Pancreas (tissue), 10 donors: ENCODE data around the gene SLC12A7. TPM values are rescaled to one million over a fixed set of nuclear protein-coding genes. Genes with fewer than 3 reads are reported as not detected.
A peak's percentile ranks its signal among the peaks of the same experiment; 100 is the strongest.

ENCODE experiments used
- ATAC-seq, 4 donors: fragments of 200-7000 bp; cut with Tn5 transposase; one replicate each; pipeline versions ENCODE4 v1.8.0 to v1.9.1; 2020; ENCODE audit warnings: mild to moderate bottlenecking in 4 of 4, moderate library complexity in 4 of 4
- DNase-seq, 6 donors: peaks; one replicate each; pipeline ENCODE4 v3.0.0-alpha.2; 2020
- FAIRE-seq: peaks from 2 replicates; lab custom pipeline; 2012; peaks lifted over from hg19 to GRCh38; lab: Jason Lieb, UNC
- H3K27ac ChIP-seq, 4 donors: fragments of 200-600 bp; sonication (generic); 1 replicate in 3 of 4; 2 replicates in 1 of 4; pipeline versions ENCODE4 v1.5.0 to v1.8.0; 2020
- H3K27me3 ChIP-seq, 4 donors: fragments of 200-600 bp; one replicate each; pipeline ENCODE4 v1.8.0; 2021
- H3K36me3 ChIP-seq, 3 donors: fragments of 200-600 bp; sonication (generic) in 1 of 3; one replicate each; pipeline versions ENCODE4 v1.5.0 to v1.8.0; 2020 to 2021
- H3K4me1 ChIP-seq, 3 donors: fragments of 200-600 bp; one replicate each; pipeline ENCODE4 v1.8.0; 2021
- H3K4me3 ChIP-seq, 4 donors: fragments of 200-600 bp; sonication (generic) in 2 of 4; one replicate each; pipeline versions ENCODE4 v1.5.0 to v1.8.0; 2020 to 2021
- H3K9me3 ChIP-seq, 4 donors: fragments of 200-600 bp; one replicate each; pipeline ENCODE4 v1.8.0; 2021
- WGBS, 2 donors: extraction: QIAGEN DNeasy Blood & Tissue Kit; methylation state at CpG; one replicate each; pipeline ENCODE4 v1.1.7; 2013; 5-methylcytosine and 5-hydroxymethylcytosine counted together
- intact Hi-C, 3 donors: fragments of 100-400 bp; cut with DNase I; formaldehyde crosslinking; loops; one replicate each; pipeline versions ENCODE4 v1.11.1 to v1.14.2; 2022
- polyA plus RNA-seq, 2 donors: library from polyadenylated mRNA; stranded (reverse); fragments of 200-250 nt; gene quantifications; one replicate each; pipeline ENCODE4 v1.2.3, GENCODE V29; 2013
- total RNA-seq, 6 donors: library from RNA; stranded (reverse); fragmentation: NEBNext Ultra II Directional in 4 of 6; extraction: Animal tissue kit (Norgen Biotek cat#: 25700) in 4 of 6; gene quantifications; one replicate each; pipeline versions ENCODE4 v1.2.1 to v1.2.4, GENCODE V29; 2021 to 2023
- TF ChIP-seq, protein P1 (sequence below), 4 donors: fragments of 200-600 bp; sonication (generic) in 3 of 4; IDR thresholded peaks; one replicate each; pipeline versions ENCODE4 v1.5.0 to v1.8.0; 2021; ENCODE audit warnings: antibody characterized with exemption in 4 of 4
- donor health status: healthy with polysubstance abuse.
- donor health status: DM: no; HTN: no; CAD: no; lungs with moderate emphysema.
- donor health status: DM: no; HTN: no; CAD: no.
- donor health status: control.
- donor health status: control.
- donor health status: Bipolar disorder and iron deficiency.
- donor health status: DM: yes; HTN: yes; CAD: no.
- donor health status: DM: no; HTN: no; CAD: no.
- donor health status: DM: no; HTN: no; CAD: no.
- donor health status: DM: yes; HTN: yes; CAD: no.

Gene SLC12A7
- total and polyA plus RNA-seq, 8 donors = 17.4 to 56.5 (median 35.8) TPM

DNA sequence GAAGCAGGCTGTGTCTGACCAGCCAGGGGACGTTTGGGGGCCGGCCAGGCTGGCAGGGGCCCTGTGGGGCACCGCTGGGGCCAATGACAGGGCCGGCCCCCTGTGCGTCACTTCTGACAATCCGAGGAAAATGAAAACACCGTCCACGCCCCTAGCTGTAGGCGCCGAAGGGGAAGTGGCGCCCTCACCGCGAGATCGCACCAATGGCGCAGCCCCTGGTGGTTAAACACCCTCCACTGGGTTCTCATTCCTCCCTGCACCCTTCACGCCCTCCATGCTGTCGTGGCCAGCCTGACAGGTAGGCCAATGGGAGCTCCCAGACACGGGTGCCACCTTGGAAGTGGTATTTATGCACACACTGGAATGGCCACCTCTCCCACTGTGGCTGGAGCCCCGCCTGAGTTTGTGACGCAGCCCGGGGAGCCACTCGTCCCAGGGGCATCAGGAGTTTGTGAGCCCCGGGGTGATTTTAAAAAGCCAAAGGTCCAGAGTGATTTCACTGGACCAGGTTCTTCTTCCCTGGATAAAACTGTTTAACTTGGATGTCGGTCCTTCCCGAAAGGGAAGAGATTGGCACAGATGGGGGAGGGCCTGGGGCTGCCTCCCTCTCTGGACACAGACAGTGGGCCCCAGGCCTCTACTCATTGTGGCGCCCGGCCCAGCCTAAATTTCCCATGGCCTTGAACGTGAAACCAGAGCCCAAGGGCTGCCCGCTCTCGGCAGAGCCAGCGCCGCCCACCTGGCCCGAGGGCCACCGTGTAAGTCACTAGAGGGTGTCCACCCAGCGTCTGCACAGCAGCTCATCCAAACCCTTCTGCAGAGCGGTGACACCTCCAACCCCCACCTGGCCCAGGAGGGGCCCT is 53.5 kb downstream of the SLC12A7 start:
- Histone ChIP-seq H3K9me3 (no peaks in the 10 kb centered on the region), H3K4me1 (no peaks in the 10 kb centered on the region), H3K4me3 (no peak overlapping the region), H3K36me3 (peaks cover 0 to 65% (median 17%) of the 10 kb centered on the region in 3 donors), H3K27ac (no peak overlapping the region), H3K27me3 (no peaks in the 10 kb centered on the region)
- peak in 2 of 6 donors; percentile 17 to 67 for DNase-seq
- TF ChIP-seq, protein P1, sequence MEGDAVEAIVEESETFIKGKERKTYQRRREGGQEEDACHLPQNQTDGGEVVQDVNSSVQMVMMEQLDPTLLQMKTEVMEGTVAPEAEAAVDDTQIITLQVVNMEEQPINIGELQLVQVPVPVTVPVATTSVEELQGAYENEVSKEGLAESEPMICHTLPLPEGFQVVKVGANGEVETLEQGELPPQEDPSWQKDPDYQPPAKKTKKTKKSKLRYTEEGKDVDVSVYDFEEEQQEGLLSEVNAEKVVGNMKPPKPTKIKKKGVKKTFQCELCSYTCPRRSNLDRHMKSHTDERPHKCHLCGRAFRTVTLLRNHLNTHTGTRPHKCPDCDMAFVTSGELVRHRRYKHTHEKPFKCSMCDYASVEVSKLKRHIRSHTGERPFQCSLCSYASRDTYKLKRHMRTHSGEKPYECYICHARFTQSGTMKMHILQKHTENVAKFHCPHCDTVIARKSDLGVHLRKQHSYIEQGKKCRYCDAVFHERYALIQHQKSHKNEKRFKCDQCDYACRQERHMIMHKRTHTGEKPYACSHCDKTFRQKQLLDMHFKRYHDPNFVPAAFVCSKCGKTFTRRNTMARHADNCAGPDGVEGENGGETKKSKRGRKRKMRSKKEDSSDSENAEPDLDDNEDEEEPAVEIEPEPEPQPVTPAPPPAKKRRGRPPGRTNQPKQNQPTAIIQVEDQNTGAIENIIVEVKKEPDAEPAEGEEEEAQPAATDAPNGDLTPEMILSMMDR (IDR thresholded peaks at IDR 0.05) = no peak
- 87 to 90% methylated on average over 36 of the region's 36 CpGs for WGBS, 2 donors
- no peak for ATAC-seq
- intact Hi-C loops = no loop called here
- FAIRE-seq = no peak

GRCh38 chr5:1057485-1058082 is 54.3 kb downstream of the SLC12A7 start:
- Histone ChIP-seq H3K36me3 (peaks cover 0 to 65% (median 16%) of the 10 kb centered on the region in 3 donors), H3K4me3 (no peak overlapping the region), H3K27me3 (no peaks in the 10 kb centered on the region), H3K9me3 (no peaks in the 10 kb centered on the region), H3K4me1 (no peaks in the 10 kb centered on the region), H3K27ac (no peak overlapping the region)
- peak in 1 of 6 donors; percentile 21 for DNase-seq
- TF ChIP-seq, protein P1 (IDR thresholded peaks at IDR 0.05) = no peak
- ATAC-seq = no peak
- FAIRE-seq = no peak
- 85% methylated on average over 33 to 35 of the region's 36 CpGs for WGBS, 2 donors
- intact Hi-C loops = no loop called here

GRCh38 chr5:1056611-1057484 is 55.0 kb downstream of the SLC12A7 start:
- DNase-seq = peak in 2 of 6 donors; percentile 16 to 62
- intact Hi-C loops = no loop called here
- FAIRE-seq = no peak
- Histone ChIP-seq H3K27me3 (no peaks in the 10 kb centered on the region), H3K27ac (no peak overlapping the region), H3K4me3 (no peak overlapping the region), H3K9me3 (no peaks in the 10 kb centered on the region), H3K4me1 (no peaks in the 10 kb centered on the region), H3K36me3 (peaks cover 0 to 63% (median 16%) of the 10 kb centered on the region in 3 donors)
- 95% methylated on average over 27 of the region's 27 CpGs for WGBS, 2 donors
- ATAC-seq = no peak
- TF ChIP-seq, protein P1 (IDR thresholded peaks at IDR 0.05) = no peak

DNA sequence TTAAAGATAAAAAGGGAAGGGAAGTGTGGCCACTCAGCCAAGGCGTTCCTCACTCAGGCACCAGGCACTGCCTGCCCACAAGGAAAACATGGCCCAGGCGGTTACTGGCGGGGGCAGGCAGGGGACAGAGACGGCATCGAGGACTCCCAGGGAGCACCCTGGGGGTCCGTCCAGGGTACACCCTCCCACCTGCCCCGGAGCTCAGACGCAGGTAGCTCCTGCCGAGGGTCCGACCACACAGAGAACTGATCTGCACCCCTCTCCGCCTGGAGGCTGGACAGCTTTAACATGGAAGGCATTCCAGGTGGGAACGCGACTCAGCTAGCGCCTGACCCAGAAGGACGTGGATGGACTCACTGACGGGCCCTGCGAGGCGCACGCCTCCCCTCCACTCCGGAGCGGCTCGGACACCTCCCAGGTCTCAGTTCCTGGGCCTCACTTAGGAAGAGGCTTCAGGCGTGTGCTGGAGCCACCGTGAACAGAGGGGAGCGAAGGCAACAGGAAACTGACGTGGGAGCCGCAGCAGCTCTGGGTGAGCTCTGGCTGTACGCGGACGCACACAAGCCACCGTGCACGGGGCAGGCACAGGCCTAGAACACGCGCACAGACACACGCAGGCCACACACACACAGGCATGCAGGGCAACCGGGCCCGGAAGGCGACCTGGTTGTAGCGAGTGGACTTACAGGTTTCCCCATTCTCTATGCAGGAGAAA is 55.8 kb downstream of the SLC12A7 start:
- intact Hi-C loops = no loop called here
- 91 to 92% methylated on average over 39 of the region's 39 CpGs for WGBS, 2 donors
- peak in 2 of 6 donors; percentile 20 to 55 for DNase-seq

More for the DNA sequence above, 55.8 kb downstream of the SLC12A7 start:
- Histone ChIP-seq H3K4me3 (no peak overlapping the region), H3K27ac (no peak overlapping the region), H3K36me3 (peaks cover 0 to 67% (median 16%) of the 10 kb centered on the region in 3 donors), H3K27me3 (no peaks in the 10 kb centered on the region), H3K4me1 (no peaks in the 10 kb centered on the region), H3K9me3 (no peaks in the 10 kb centered on the region)
- TF ChIP-seq, protein P1 (IDR thresholded peaks at IDR 0.05) = no peak
- FAIRE-seq = no peak
- ATAC-seq = no peak
